Hypothalamus (tissue), 51 donors: ENCODE measurements around the gene TMEM127.
"Not testable (repeated sequence)": the region's sequence is repeated elsewhere in the genome, so short reads cannot be mapped to it uniquely, and the experiment has no call there.

Experiments
- DNase-seq, 51 donors: peaks; one replicate each; lab custom pipeline; 2025; lab: John Stamatoyannopoulos, UW

TMEM127 gene, protein sequence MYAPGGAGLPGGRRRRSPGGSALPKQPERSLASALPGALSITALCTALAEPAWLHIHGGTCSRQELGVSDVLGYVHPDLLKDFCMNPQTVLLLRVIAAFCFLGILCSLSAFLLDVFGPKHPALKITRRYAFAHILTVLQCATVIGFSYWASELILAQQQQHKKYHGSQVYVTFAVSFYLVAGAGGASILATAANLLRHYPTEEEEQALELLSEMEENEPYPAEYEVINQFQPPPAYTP

DNA sequence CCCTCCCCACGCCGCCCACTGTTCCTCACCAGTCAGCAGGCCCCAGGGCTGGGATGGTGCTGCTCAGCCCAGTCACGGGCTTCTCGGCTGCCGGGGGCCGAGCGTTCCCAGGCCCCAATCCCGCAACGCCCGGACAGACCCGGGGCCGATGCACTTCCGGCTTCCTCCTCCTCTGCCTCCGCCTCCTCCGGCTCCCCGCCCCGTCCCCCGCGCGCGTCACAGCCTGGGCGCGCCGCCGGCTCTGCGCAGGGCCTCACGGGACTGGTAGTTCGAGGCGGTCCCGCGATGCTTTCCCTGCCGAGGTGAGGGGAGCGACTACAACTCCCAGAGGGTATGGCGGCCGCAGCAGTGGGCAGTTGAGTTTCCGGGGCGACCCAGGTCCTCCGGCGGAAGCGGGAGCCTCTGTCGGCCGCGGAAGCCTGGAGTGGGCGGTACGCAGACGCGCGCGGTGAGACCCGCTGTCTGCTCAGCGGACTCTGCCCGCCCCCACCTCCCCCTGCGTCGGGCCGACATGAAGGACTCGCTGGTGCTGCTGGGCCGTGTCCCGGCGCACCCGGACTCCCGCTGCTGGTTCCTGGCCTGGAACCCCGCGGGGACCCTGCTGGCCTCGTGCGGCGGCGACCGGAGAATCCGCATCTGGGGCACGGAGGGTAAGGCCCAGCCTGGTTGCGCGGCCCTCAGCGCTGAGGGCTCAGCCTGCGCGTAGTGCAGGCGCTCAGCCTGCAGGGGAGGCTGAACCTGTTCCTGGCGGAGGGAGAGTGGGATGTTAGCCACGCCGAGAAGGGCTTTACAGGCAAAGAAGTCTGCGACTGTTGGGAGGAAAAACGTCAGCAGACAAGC, at the start of gene TMEM127, which contains the start of gene CIAO1:
Gene TMEM127 (minus strand): TSS at position 158 of the 840 bp plus-strand sequence. CDS start 616 bp downstream, outside the sequence.
Gene CIAO1 (plus strand): TSS at position 386 of the 840 bp plus-strand sequence. CDS start 126 bp downstream, at position 512.
- DNase-seq: peak; percentile 54 to 99 (median 98)

- no peak for DNase-seq
Observed at GRCh38 chr2:96315005-96315399, 49.2 kb upstream of the TMEM127 start.

GRCh38 chr2:96308248-96308647, 42.5 kb upstream of the TMEM127 start:
- DNase-seq: no peak

DNA sequence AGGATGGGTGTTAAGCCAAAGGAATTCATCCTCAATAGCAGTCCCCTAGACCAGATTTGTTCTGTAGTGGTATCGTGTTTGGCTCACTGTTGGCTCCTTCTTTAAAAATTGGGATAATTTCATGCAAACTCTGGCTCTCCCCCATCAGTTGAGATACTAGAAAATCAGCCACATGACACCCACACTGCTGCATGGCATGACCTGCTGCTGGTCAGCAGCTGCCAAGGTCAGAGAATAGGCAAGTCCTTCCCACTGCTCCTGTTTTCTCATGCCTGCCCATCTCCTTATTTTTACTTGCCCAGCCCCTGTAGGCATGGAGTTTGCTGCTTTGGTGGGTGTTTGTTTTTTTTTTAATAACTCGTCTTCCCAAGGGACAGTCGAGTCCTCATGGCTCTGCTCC, 40.6 kb upstream of the TMEM127 start:
- no peak for DNase-seq

GRCh38 chr2:96305979-96306308, 40.1 kb upstream of the TMEM127 start:
- DNase-seq: peak in 3 of 51 donors; percentile 15 to 34 (median 16)

GRCh38 chr2:96305091-96305978, 39.5 kb upstream of the TMEM127 start, which contains the start of gene SNRNP200:
Gene SNRNP200 (minus strand): TSS chr2:96305546. CDS start chr2:96305437, 109 bp downstream.
- DNase-seq: peak; percentile 26 to 93 (median 79)

GRCh38 chr2:96304606-96305005, 38.8 kb upstream of the TMEM127 start:
- DNase-seq: no peak

- DNase-seq: no peak
Observed at GRCh38 chr2:96301865-96302264, 36.1 kb upstream of the TMEM127 start.

GRCh38 chr2:96296925-96297324, 31.1 kb upstream of the TMEM127 start:
- DNase-seq: no peak

GRCh38 chr2:96294271-96294670, 28.5 kb upstream of the TMEM127 start:
- not testable (repeated sequence) for DNase-seq

- no peak for DNase-seq
Observed at GRCh38 chr2:96291751-96292150, 26.0 kb upstream of the TMEM127 start.

DNA sequence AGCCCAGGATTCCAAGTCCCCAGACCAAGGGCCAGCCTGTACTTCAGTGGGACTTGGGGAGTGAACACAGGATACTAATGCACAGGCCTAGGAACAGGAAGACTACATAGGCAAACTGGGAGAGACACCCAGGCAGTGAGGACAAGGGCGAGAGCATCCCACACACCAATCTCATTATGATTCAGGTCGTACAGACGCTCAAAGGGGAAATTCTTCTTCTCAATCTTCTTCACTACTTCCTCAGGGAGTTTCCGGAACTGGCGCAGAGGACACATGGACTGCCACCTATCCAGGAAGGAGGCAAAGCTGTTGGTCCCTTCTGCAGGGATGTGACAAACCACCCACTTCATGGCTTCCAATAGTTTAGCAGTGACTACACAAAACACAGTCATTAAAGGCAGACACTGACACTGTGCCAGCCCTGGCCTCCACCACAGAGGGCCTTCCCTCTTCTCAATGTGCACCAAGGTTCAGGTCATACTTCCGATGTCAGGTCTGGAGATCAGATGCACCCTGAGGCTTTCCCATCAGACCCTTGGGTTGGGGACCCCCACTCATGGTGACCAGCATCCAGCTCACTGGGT, 21.6 kb upstream of the TMEM127 start:
- no peak for DNase-seq

DNA sequence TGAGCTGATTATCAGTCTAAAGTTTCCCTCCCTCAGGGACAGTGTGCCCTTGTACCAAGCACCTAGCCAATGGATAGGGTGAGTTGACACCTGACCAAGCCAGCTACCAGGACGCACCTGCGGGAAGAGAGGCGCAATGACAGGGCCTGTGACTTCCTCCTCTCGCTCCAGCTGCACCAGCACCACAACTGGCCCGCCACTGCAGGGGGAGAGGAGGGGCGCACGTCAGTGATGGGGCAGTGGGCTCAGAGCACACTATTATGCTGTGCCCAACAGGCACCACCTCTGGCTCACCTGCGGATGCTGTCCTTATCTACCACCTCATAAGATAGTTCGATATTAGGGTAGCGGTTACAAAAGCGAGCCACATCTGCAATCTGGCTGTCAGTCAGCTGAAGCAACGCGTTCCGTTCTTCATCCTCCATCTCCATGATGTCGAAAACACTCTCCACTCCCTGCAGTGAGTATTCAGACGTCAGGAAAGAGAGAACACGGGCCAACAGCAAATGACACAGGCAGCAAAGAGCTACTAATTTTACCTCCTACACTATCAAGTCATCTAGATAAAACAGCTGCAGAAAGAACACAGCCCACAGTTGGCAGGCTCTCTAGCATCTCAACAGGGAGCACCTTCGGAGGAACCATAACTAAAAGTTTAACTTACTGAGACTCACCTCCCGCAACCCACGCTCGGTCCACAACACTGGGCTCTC, 11.1 kb upstream of the TMEM127 start:
- peak in 2 of 51 donors; percentile 12 to 36 for DNase-seq

GRCh38 chr2:96274355-96275056, 8.7 kb upstream of the TMEM127 start:
- no peak for DNase-seq

DNA sequence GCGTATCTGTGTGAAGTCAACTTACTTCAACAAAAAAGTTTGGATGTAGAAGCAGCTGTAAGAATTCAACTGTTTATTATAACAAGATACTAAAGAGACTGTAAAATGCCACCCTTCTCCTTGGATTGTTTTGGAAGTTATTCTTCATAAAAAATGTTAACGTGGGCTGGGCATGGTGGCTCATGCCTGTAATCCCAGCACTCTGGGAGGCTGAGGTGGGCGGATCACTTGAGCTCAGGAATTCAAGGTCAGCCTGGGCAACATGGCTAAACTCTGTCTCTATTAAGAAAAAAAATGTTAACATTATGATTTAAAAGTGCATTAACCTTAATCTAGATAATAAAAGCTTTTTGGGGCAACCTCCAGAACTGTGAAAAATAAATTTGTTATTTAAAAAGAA, 8.0 kb upstream of the TMEM127 start:
- DNase-seq: no peak

DNA sequence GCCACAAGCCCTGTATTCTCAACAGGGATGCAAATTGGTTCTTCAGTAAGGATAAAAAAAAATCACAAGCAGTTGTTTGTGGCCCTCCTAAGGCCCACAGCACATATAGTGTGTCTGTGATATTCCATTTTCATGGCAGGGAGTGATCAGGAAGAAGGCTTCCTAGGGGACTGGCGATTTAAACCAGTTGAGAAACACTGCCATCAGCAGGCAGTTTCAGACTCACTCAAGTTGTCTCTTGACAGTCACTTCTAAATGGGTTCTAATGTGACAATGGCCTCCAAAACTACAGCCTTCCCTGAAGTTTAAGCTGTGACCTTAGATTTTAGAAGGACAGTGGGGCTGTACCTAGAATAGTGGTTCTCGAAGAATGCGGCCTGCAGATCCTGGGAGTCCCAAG, 6.2 kb upstream of the TMEM127 start:
- DNase-seq: no peak

- DNase-seq: no peak
Observed at GRCh38 chr2:96267159-96267971, 1.6 kb upstream of the TMEM127 start.

DNA sequence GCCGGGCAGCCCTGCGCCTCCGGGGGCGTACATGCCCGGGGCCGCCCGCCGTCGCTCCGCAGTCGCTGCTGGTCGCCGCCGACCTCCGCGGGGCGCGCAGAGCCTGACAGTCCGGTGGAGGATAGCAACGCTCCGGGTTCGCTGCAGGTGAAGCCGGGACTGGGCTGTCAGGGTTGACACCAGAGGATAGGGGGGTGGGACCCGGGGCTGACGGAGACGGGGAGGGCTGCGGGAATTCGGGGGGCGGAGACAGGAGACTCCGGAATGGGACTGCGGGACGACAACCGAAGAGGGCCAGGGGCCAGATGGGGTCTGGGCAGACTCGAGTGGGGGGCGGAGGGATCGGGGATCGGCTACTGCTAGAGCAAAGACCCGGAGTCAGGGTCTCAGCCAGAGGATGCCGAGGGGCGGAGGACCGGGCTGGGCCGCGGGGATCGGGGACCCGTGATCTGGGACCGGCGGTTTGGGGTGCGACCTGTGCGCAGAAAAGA, 403 bp downstream of the TMEM127 start:
- DNase-seq: peak in 25 of 51 donors; percentile 35 to 80 (median 66)
